Spleen (tissue), 7 donors: Measurements from ENCODE around the gene CDC42EP3.

ENCODE experiments used
- POLR2A ChIP-seq, 3 donors: fragments of 450-650 bp; IDR thresholded peaks; one replicate each; pipeline ENCODE4 v1.5.1; 2017; ENCODE audit warnings: antibody characterized with exemption in 3 of 3, mild to moderate bottlenecking in 1 of 3
- TF ChIP-seq, protein P1 (sequence below), 11 experiments: fragments of 200-600 bp in 7 of 11; fragments of 450-650 bp in 4 of 11; sonication (generic) in 4 of 11; IDR thresholded peaks in 8 of 11; conservative IDR thresholded peaks in 3 of 11; 1 replicate in 7 of 11; 2 replicates in 4 of 11; pipeline versions ENCODE4 v1.4.0 to v1.8.0; 2016 to 2021; ENCODE audit warnings: antibody characterized with exemption in 11 of 11, inconsistent platforms in 4 of 11, mild to moderate bottlenecking in 1 of 11
- donor health status: DM: no; HTN: no; CAD: no; lungs with moderate emphysema.
- donor health status: DM: no; HTN: no; CAD: no.
- donor health status: DM: no; HTN: no; CAD: no.

DNA sequence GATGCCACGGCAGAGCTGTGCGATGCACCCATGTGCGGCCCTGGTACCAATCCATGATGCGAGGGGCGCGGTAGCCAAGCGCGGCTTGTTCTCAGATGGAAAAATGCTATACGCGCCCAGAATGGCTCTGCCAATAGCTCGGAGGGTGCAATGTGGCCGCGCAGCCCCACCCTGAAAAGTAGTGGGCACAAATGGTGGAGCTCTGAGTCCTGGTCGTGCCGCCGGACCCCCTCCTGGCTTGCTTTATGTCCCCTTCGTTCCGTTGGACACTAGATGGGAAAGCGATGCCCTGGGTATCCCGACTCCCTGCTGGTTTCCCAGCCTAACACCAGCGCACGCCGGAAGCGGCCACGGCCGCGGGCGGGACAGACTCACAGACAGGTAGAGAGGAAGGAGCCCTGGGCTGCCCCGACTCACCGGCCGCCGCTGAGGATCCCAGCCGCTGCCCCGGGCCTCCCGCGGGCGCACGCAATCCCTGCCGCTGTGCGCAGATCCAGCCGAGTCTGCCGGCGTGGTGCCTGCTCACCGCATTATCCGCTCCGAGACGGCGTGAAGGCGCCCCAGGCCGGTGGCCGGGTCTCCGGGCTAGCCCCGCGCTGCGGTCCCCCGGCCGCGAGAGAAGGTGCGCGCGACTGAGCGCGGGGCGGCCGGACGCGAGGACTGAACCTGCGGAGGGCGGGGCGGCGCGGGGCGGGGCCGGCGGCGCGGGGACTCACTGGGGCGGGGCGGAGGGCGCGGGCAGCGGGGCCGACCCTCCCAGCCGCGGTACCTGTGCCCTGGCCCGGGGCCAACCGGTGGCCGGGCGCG is at the start of gene CDC42EP3:
- TF ChIP-seq, protein P1, sequence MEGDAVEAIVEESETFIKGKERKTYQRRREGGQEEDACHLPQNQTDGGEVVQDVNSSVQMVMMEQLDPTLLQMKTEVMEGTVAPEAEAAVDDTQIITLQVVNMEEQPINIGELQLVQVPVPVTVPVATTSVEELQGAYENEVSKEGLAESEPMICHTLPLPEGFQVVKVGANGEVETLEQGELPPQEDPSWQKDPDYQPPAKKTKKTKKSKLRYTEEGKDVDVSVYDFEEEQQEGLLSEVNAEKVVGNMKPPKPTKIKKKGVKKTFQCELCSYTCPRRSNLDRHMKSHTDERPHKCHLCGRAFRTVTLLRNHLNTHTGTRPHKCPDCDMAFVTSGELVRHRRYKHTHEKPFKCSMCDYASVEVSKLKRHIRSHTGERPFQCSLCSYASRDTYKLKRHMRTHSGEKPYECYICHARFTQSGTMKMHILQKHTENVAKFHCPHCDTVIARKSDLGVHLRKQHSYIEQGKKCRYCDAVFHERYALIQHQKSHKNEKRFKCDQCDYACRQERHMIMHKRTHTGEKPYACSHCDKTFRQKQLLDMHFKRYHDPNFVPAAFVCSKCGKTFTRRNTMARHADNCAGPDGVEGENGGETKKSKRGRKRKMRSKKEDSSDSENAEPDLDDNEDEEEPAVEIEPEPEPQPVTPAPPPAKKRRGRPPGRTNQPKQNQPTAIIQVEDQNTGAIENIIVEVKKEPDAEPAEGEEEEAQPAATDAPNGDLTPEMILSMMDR (IDR thresholded peaks at IDR 0.05 in 8 of 11, conservative IDR thresholded peaks at IDR 0.05 in 3 of 11) = no peak
- TF ChIP-seq POLR2A (IDR thresholded peaks at IDR 0.05) = peak in 2 of 3 donors; percentile 22 to 72
